ENCODE data around the gene GSTA1. TPM values are rescaled to one million over a fixed set of nuclear protein-coding genes. Genes with fewer than 3 reads are reported as not detected.
A peak's percentile ranks its signal among the peaks of the same experiment; 100 is the strongest.
"Not testable (repeated sequence)": the region's sequence is repeated elsewhere in the genome, so short reads cannot be mapped to it uniquely, and the experiment has no call there.

The GSTA1 gene
- 10 to 100 TPM in 1 of 12 donors, 1 to 10 TPM in 2, under 1 TPM in 2, not detected in 7; 0.28 to 75.7 (median 1.2) TPM for polyA plus RNA-seq (ENCODE audit: insufficient read length in 12 of 12)
- long read RNA-seq, donor 1, transcript GSTA1-201 (7 exons, 1,019 nt), result major isoform, 537 of 924 reads
- long read RNA-seq, donor 1, partial matches to known transcripts, result 331 of 924 reads
- long read RNA-seq, donor 1, other reads (novel, unspliced or antisense), result 56 of 924 reads
- long read RNA-seq, donor 2, partial matches to known transcripts, result 0 of 3 reads
- long read RNA-seq, donor 2, other reads (novel, unspliced or antisense), result 0 of 3 reads
- long read RNA-seq, donor 3, result 0 reads
- long read RNA-seq, donor 4, result 0 reads
- long read RNA-seq, donor 5, partial matches to known transcripts, result 0 of 1 reads
- long read RNA-seq, donor 5, other reads (novel, unspliced or antisense), result 0 of 1 reads
- long read RNA-seq, donor 6, partial matches to known transcripts, result 0 of 1 reads
- long read RNA-seq, donor 6, other reads (novel, unspliced or antisense), result 0 of 1 reads
- long read RNA-seq, donor 7, result 0 reads
- long read RNA-seq, donor 8, partial matches to known transcripts, result 0 of 3 reads
- long read RNA-seq, donor 8, other reads (novel, unspliced or antisense), result 0 of 3 reads
- long read RNA-seq, donor 9, result 0 reads
- long read RNA-seq, donor 10, result 0 reads
- long read RNA-seq, donor 11, result 0 reads

DNA sequence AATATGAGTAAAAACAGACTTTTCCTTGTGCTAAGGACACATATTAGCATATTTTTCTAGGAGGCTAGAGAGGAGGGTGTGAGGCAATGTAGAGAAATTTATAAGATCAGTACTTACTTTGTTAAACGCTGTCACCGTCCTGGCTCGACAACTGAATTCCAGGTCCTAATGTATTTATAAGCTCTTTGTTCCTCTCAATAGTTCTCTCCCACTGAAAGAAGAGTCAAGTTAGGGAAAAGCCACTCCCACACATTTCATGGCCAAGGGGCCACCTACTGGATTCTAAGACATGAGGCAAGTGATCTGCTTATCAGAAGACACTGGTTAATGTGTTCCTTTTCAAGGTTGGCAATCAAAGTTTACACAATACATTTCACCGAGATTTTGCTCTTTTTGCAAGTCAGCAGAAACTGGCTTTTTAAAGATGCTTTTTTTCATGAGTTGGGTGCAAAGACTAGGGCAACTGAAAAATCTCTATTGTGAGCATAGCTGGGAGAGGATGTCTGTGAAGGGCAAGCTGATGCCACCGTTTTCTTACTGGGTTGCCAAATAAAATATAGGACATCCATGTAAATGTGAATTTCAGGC, at the start of gene GSTA1:
Gene GSTA1 (minus strand): TSS at position 149 of the 588 bp plus-strand sequence. CDS start 4,549 bp downstream, outside the sequence.
- DNase-seq, result not testable (repeated sequence)

- no peak for DNase-seq
Measured at GRCh38 chr6:52849137-52849536, 45.5 kb upstream of the GSTA1 start.

- no peak for DNase-seq
Measured at GRCh38 chr6:52846002-52846401, 42.4 kb upstream of the GSTA1 start.

GRCh38 chr6:52843605-52844004, 40.0 kb upstream of the GSTA1 start:
- no peak for DNase-seq

GRCh38 chr6:52840763-52841585, 37.4 kb upstream of the GSTA1 start, which contains the start of gene GSTA5:
TSS of gene GSTA5 (minus strand) at chr6:52840813.
- no peak for DNase-seq

DNA sequence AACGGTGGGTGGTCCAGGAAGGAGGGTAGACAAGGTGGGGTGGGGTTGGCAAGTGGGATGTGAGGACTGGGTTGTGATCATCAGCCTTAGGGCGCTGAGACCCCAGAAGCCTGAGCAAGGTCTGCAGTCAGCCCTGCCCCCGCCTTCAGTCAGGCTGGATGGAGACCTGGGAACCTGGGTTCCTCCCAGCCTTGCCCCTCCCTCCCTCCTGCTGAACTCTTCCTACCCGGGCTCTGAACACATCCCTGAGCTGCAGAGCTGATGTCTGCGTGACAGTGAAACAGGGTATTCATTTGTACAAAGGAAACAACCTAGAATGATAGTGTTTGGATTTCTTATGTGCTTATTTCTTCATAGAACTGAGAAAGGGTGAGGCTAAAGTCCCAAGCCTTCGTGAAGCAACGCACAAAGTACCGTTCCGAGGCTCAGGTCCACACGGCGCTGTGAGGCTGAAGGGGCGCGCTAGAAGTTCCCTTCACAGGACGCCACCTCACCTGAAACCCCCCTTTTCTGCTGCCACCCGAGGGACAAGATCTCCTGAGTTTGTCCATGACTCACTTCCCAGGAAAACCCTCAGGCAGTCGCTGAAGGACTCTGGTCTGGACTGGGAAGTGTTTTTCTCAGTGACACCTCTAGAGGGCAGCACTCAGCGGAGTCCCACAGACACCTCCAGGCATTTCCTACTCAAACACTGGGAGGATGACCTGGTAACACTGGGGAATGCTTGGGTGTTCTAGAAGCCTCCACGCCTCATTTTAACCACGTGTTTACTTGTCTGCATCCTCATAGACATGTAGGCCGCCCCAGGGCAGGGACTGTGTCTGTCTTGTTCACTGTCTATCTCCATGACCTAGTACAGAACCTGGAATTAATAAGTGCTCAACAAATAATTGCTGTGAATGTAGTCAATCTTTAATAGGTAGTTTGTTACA, 35.8 kb upstream of the GSTA1 start:
- DNase-seq, result peak; percentile 21

GRCh38 chr6:52834481-52834880, 30.9 kb upstream of the GSTA1 start:
- no peak for DNase-seq

- DNase-seq, result not testable (repeated sequence)
Measured at GRCh38 chr6:52830869-52831268, 27.3 kb upstream of the GSTA1 start.

DNA sequence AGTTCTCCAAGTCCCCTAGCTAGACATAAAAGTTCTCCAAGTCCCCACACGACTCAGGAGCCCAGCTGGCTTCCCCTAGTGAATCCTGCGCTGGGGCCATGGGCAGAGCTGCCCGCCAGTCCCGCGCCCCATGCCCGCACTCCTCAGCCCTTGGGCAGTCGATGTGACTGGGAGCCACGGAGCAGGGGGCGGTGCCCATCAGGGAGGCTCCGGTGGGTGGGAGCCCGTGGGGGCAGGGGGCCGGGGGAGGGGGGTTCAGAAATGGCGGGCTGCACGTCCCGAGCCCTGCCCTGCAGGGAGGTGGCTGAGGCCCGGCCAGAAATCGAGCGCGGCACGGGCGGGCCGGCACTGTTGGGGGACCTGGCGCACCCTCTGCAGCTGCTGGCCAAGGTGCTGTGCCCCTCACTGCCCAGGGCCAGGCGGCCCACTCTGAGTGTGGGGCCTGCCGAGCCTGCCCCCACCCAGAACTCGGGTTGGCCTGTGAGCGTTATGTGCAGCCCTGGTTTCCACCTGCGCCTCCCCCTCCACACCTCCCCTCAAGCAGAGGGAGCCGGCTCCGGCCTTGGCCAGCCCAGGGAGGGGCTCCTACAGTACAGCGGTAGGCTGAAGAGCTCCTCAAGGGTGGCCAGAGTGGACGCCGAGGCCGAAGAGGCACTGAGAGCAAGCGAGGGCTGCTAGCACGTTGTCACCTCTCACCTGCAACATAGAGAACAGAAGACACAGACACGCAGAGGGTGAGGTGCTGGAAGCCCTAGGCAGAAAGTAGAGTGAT, 25.6 kb upstream of the GSTA1 start:
- DNase-seq, result no peak

GRCh38 chr6:52828621-52829020, 25.0 kb upstream of the GSTA1 start:
- not testable (repeated sequence) for DNase-seq

GRCh38 chr6:52827073-52827783, 23.6 kb upstream of the GSTA1 start:
- not testable (repeated sequence) for DNase-seq

- DNase-seq, result no peak
Measured at GRCh38 chr6:52826513-52826912, 22.9 kb upstream of the GSTA1 start.

DNA sequence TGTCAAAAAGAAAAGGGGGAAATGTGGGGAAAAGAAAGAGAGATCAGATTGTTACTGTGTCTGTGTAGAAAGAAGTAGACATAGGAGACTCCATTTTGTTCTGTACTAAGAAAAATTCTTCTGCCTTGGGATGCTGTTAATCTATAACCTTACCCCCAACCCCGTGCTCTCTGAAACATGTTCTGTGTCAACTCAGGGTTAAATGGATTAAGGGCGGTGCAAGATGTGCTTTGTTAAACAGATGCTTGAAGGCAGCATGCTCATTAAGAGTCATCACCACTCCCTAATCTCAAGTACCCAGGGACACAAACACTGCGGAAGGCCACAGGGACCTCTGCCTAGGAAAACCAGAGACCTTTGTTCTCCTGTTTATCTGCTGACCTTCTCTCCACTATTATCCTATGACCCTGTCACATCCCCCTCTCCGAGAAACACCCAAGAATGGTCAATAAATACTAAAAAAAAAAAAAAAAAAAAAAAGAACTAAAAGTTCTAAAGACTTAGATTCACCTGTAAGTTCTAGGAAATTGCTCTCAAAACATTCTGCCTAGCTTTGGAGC, 22.4 kb upstream of the GSTA1 start:
- not testable (repeated sequence) for DNase-seq

GRCh38 chr6:52825270-52825793, 21.7 kb upstream of the GSTA1 start:
- DNase-seq, result not testable (repeated sequence)

- DNase-seq, result no peak
Measured at GRCh38 chr6:52821842-52822241, 18.2 kb upstream of the GSTA1 start.

GRCh38 chr6:52820198-52820597, 16.6 kb upstream of the GSTA1 start:
- no peak for DNase-seq

GRCh38 chr6:52815167-52816092, 11.8 kb upstream of the GSTA1 start:
- DNase-seq, result no peak
